GM23338 (cell line): ENCODE data around the gene CCNYL1. TPM values are rescaled to one million over a fixed set of nuclear protein-coding genes. Genes with fewer than 3 reads are reported as not detected.

Source experiments
- polyA plus RNA-seq: library from polyadenylated mRNA; unstranded; fragments of >200 nt; fragmentation: Nextera tagmentation; extraction: Ambion mirVana; gene quantifications from 2 replicates; pipeline ENCODE4 v1.2.1, GENCODE V29; 2016
- small RNA-seq: library from RNA; depleted of rRNA; stranded (forward); fragments of <200 nt; gene quantifications from one replicate; pipeline ENCODE3, GENCODE V24; 2014; ENCODE audit warnings: low replicate concordance
- total RNA-seq: library from RNA; depleted of rRNA; stranded (reverse); fragments of >200 nt; shearing (Covaris generic); gene quantifications from 2 replicates; pipeline ENCODE4 v1.2.3, GENCODE V29; 2014; rRNA removed

The CCNYL1 gene
- total and polyA plus RNA-seq, 2 experiments from 2014 or later = 19.6 to 32.1 TPM

Small RNAs within 50 kb of the gene (small RNA-seq; reads per million reads assigned to genes)
- gene RF00019 (not detected), gene RNU6-664P (not detected)

Other genes starting within 250 kb of the CCNYL1 start
- 94.4 and 104 TPM in 2 replicates for gene CREB1, start 181.7 kb upstream of the CCNYL1 start, total RNA-seq
- gene CREB1, start 181.7 kb upstream of the CCNYL1 start, polyA plus RNA-seq = 27.2 and 40.3 TPM in 2 replicates
- gene METTL21A, start 86.2 kb upstream of the CCNYL1 start, total RNA-seq = 86.0 and 92.8 TPM in 2 replicates
- 106 and 118 TPM in 2 replicates for gene METTL21A, start 86.2 kb upstream of the CCNYL1 start, polyA plus RNA-seq
- 80.5 and 94.8 TPM in 2 replicates for gene FZD5, start 58.3 kb downstream of the CCNYL1 start, total RNA-seq
- 28.1 and 32.3 TPM in 2 replicates for gene FZD5, start 58.3 kb downstream of the CCNYL1 start, polyA plus RNA-seq